KOPT-K1 (cell line): ENCODE data around the gene RGS19.

ENCODE experiments used
- H3K27ac ChIP-seq: fragments of 200-600 bp; sonication (generic); 2 replicates; pipeline ENCODE4 v1.5.1; 2016; ENCODE audit warnings: antibody characterized with exemption, mild to moderate bottlenecking, low read depth, low read length; ENCODE audit not compliant: poor library complexity, severe bottlenecking
- H3K36me3 ChIP-seq: fragments of 200-600 bp; sonication (generic); 2 replicates; pipeline ENCODE4 v1.5.1; 2017; ENCODE audit warnings: antibody characterized with exemption, mild to moderate bottlenecking, low read length, moderate library complexity; ENCODE audit not compliant: insufficient read depth
- H3K9me3 ChIP-seq: fragments of 200-600 bp; sonication (generic); 2 replicates; pipeline ENCODE4 v1.5.1; 2017; ENCODE audit warnings: antibody characterized with exemption, low read length, mild to moderate bottlenecking; ENCODE audit not compliant: insufficient read depth, poor library complexity, severe bottlenecking

The RGS19 gene

GRCh38 chr20:64067733-64068307 lies 11.5 kb downstream of the RGS19 start:
- Histone ChIP-seq H3K9me3 (no peaks in the 10 kb centered on the region), H3K27ac (no peak overlapping the region), H3K36me3 (peaks cover 13% of the 10 kb centered on the region)

- no peak overlapping the region for H3K27ac ChIP-seq
- H3K9me3 ChIP-seq = no peaks in the 10 kb centered on the region
- H3K36me3 ChIP-seq = peaks cover 6% of the 10 kb centered on the region; the same call in 1 of the 2 replicates
Measured at GRCh38 chr20:64067005-64067632, 12.2 kb downstream of the RGS19 start.

GRCh38 chr20:64065974-64066343 lies 13.4 kb downstream of the RGS19 start:
- H3K36me3 ChIP-seq = no peaks in the 10 kb centered on the region
- peak overlapping the region; percentile 76 for H3K27ac ChIP-seq
- no peaks in the 10 kb centered on the region for H3K9me3 ChIP-seq

GRCh38 chr20:64065062-64065973 lies 14.0 kb downstream of the RGS19 start:
- H3K27ac ChIP-seq = peak overlapping the region; percentile 76
- no peaks in the 10 kb centered on the region for H3K36me3 ChIP-seq

GRCh38 chr20:64064145-64064698 lies 15.1 kb downstream of the RGS19 start:
- H3K27ac ChIP-seq = peak overlapping the region; percentile 76
- no peaks in the 10 kb centered on the region for H3K9me3 ChIP-seq
- no peaks in the 10 kb centered on the region for H3K36me3 ChIP-seq

More at GRCh38 chr20:64065062-64065973, 14.0 kb downstream of the RGS19 start:
- H3K9me3 ChIP-seq = no peaks in the 10 kb centered on the region

GRCh38 chr20:64063389-64064144 lies 15.8 kb downstream of the RGS19 start:
- Histone ChIP-seq H3K27ac (peak overlapping the region; percentile 58), H3K9me3 (no peaks in the 10 kb centered on the region), H3K36me3 (no peaks in the 10 kb centered on the region)

GRCh38 chr20:64062596-64063388 lies 16.5 kb downstream of the RGS19 start, which contains the start of gene TCEA2:
Gene TCEA2 (plus strand): TSS chr20:64063198. CDS start chr20:64063313, 115 bp downstream.
- Histone ChIP-seq H3K36me3 (no peaks in the 10 kb centered on the region), H3K27ac (peak within 1 kb of the TSS; percentile 58), H3K9me3 (no peaks in the 10 kb centered on the region)

- no peaks in the 10 kb centered on the region for H3K9me3 ChIP-seq
- peak overlapping the region; percentile 58 for H3K27ac ChIP-seq
- H3K36me3 ChIP-seq = no peaks in the 10 kb centered on the region
Measured at GRCh38 chr20:64062276-64062595, 17.1 kb downstream of the RGS19 start.

GRCh38 chr20:64058536-64058935 lies 20.8 kb downstream of the RGS19 start:
- Histone ChIP-seq H3K9me3 (no peaks in the 10 kb centered on the region), H3K36me3 (no peaks in the 10 kb centered on the region), H3K27ac (no peak overlapping the region)

- H3K27ac ChIP-seq = no peak overlapping the region
- H3K36me3 ChIP-seq = no peaks in the 10 kb centered on the region
- no peaks in the 10 kb centered on the region for H3K9me3 ChIP-seq
Measured at GRCh38 chr20:64057628-64058498, 21.5 kb downstream of the RGS19 start.

GRCh38 chr20:64056889-64057627 lies 22.3 kb downstream of the RGS19 start:
- H3K27ac ChIP-seq = no peak overlapping the region
- no peaks in the 10 kb centered on the region for H3K36me3 ChIP-seq
- H3K9me3 ChIP-seq = no peaks in the 10 kb centered on the region

- Histone ChIP-seq H3K27ac (no peak overlapping the region), H3K9me3 (no peaks in the 10 kb centered on the region), H3K36me3 (no peaks in the 10 kb centered on the region)
Measured at GRCh38 chr20:64056639-64056888, 22.8 kb downstream of the RGS19 start.
